PC-9 (cell line): ENCODE measurements around the gene ADARB2. TPM values are rescaled to one million over a fixed set of nuclear protein-coding genes. Genes with fewer than 3 reads are reported as not detected.

Experiments
- BruUV-seq: library from RNA; stranded (reverse); fragments of 400-500 nt; replicated peaks from 2 replicates; lab custom pipeline; 2021; lab: Mats Ljungman, UMichigan
- CTCF ChIA-PET: fragments of 300-600 bp; sonication (Branson Sonifier 250); formaldehyde crosslinking; loops from one replicate; lab custom pipeline; 2022; ENCODE audit warnings: antibody characterized with exemption; lab: Charles Lee
- POLR2A ChIA-PET: fragments of 300-600 bp; sonication (Branson Sonifier 250); formaldehyde crosslinking; loops from one replicate; lab custom pipeline; 2022; ENCODE audit warnings: antibody characterized with exemption; ENCODE audit not compliant: unreplicated experiment; lab: Charles Lee
- DNase-seq, 2 experiments: peaks; one replicate each; pipeline versions ENCODE4 v3.0.0 to v3.0.0-alpha.2; 2015 to 2022; ENCODE audit warnings: mixed read lengths in 1 of 2
- H2AFZ ChIP-seq: fragments of 200-600 bp; sonication (generic); 2 replicates; pipeline ENCODE4 v1.8.1; 2017; ENCODE audit warnings: antibody characterized with exemption
- H3F3A ChIP-seq: fragments of 200-600 bp; sonication (generic); 2 replicates; pipeline ENCODE4 v1.8.1; 2017; ENCODE audit warnings: antibody characterized with exemption, mild to moderate bottlenecking, low read depth; ENCODE audit not compliant: insufficient read depth
- H3K27ac ChIP-seq: fragments of 200-600 bp; sonication (generic); 2 replicates; pipeline ENCODE4 v1.6.1; 2016; ENCODE audit warnings: mixed run types
- H3K27me3 ChIP-seq: fragments of 200-600 bp; sonication (generic); 2 replicates; pipeline ENCODE4 v1.6.1; 2016; ENCODE audit warnings: low read depth, mixed run types; ENCODE audit not compliant: insufficient read depth
- H3K36me3 ChIP-seq: fragments of 200-600 bp; sonication (generic); 2 replicates; pipeline ENCODE4 v1.6.1; 2016; ENCODE audit warnings: low read depth, mixed run types
- H3K4me1 ChIP-seq: fragments of 200-600 bp; sonication (generic); replicated peaks from 2 replicates; pipeline ENCODE4 v1.6.1; 2016; ENCODE audit warnings: mixed run types; ENCODE audit not compliant: insufficient read depth
- H3K4me2 ChIP-seq: fragments of 200-600 bp; sonication (generic); 2 replicates; pipeline ENCODE4 v1.6.1; 2017; ENCODE audit warnings: mixed run types
- H3K4me3 ChIP-seq: fragments of 200-600 bp; sonication (generic); 2 replicates; pipeline ENCODE4 v1.6.1; 2016; ENCODE audit warnings: mixed run types
- H3K79me2 ChIP-seq: fragments of 200-600 bp; sonication (generic); 2 replicates; pipeline ENCODE4 v1.6.1; 2017; ENCODE audit warnings: low read depth, mixed run types
- H3K9me2 ChIP-seq: fragments of 200-600 bp; sonication (generic); 2 replicates; pipeline ENCODE4 v1.8.1; 2017; ENCODE audit warnings: mild to moderate bottlenecking; ENCODE audit not compliant: insufficient read depth
- H3K9me3 ChIP-seq: fragments of 200-600 bp; sonication (generic); 2 replicates; pipeline ENCODE4 v1.8.1; 2016; ENCODE audit warnings: low read depth; ENCODE audit not compliant: insufficient read depth
- H4K20me1 ChIP-seq: fragments of 200-600 bp; sonication (generic); 2 replicates; pipeline ENCODE4 v1.8.1; 2017; ENCODE audit not compliant: insufficient read depth
- EZH2 ChIP-seq: fragments of 200-600 bp; sonication (generic); IDR thresholded peaks from 2 replicates; pipeline ENCODE4 v1.8.0; 2017; ENCODE audit warnings: antibody characterized with exemption, low read depth
- intact Hi-C: fragments of 100-400 bp; cut with micrococcal nuclease; formaldehyde crosslinking; loops from one replicate; pipeline ENCODE4 v1.10.0; 2022; ENCODE audit not compliant: unreplicated experiment
- total RNA-seq: library from RNA; stranded (reverse); gene quantifications from 2 replicates; pipeline ENCODE4 v1.2.3, GENCODE V29; 2021
- TF ChIP-seq, protein P1 (sequence below): fragments of 200-600 bp; sonication (generic); conservative IDR thresholded peaks from 2 replicates; pipeline ENCODE4 v1.6.1; 2017; ENCODE audit warnings: mixed run types, antibody characterized with exemption, mild to moderate bottlenecking, moderate library complexity

The ADARB2 gene
- total RNA-seq, 1 experiment from 2014 or later = not detected

DNA sequence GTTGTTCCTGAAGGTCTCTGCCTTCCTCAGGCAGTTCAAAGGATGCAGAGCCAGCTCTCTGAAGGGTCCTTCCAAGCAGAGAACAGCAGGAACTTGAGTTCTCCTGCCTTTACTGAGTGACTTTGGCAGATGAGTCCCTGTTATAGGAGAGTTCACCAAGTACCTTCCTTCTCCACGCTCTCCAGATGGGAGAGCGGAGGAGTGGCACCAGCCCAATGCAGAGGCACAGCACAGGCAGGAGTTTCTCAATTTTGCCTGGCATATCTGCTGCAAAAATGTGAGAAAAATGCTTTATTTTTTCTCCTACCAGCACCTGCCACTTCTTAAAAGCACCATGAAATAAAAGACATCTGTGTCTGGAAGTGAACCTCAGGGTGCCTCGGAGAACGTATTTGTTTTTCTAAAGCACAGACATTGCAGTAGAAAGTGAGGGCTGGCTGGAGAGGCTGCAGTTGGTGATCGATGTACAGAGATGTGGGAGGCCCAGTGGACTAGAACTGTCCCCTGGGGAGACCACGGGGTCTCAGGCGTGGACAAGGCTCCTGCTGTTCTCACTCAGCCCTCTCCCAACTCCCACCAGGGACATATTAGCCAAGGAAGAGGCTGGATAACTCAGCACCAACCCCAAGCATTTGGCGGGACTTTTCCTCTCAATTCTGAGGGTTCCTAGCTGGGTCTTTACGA, 506.6 kb downstream of the ADARB2 start:
- TF ChIP-seq, protein P1, sequence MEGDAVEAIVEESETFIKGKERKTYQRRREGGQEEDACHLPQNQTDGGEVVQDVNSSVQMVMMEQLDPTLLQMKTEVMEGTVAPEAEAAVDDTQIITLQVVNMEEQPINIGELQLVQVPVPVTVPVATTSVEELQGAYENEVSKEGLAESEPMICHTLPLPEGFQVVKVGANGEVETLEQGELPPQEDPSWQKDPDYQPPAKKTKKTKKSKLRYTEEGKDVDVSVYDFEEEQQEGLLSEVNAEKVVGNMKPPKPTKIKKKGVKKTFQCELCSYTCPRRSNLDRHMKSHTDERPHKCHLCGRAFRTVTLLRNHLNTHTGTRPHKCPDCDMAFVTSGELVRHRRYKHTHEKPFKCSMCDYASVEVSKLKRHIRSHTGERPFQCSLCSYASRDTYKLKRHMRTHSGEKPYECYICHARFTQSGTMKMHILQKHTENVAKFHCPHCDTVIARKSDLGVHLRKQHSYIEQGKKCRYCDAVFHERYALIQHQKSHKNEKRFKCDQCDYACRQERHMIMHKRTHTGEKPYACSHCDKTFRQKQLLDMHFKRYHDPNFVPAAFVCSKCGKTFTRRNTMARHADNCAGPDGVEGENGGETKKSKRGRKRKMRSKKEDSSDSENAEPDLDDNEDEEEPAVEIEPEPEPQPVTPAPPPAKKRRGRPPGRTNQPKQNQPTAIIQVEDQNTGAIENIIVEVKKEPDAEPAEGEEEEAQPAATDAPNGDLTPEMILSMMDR = no peak
- no peak for TF ChIP-seq EZH2
- CTCF ChIA-PET = no interaction called here
- Histone ChIP-seq H3K79me2 (no peaks in the 10 kb centered on the region), H3K9me2 (no peaks in the 10 kb centered on the region), H3K4me1 (no peaks in the 10 kb centered on the region), H3K27ac (no peak overlapping the region), H3K27me3 (peaks cover 27% of the 10 kb centered on the region), H3K36me3 (no peaks in the 10 kb centered on the region), H3K9me3 (no peaks in the 10 kb centered on the region), H4K20me1 (no peaks in the 10 kb centered on the region), H3K4me2 (no peak overlapping the region), H2AFZ (no peak overlapping the region), H3F3A (no peaks in the 10 kb centered on the region), H3K4me3 (no peak overlapping the region)
- POLR2A ChIA-PET = no interaction called here
- DNase-seq = no peak
- intact Hi-C loops = no loop called here
- BruUV-seq = no TSS peak

DNA sequence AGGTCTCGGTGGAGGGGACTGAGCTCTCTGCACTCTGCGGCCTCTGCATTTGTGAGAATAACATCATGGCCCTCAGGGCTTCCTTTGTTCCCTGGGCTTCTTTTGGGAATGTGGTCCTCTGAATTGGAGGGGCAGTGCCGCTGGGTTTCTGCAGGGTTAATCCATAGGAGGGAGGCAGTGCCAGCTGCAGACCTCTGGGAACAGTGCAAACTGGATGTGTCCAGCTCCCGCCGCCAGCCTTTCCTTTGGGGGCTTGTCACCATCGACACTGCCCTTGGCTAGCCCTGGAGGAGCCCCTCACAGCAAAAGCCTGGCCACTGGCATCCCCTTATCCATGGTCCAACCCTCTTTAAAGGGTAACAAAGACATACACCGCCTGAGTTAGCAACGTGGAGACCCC, 507.2 kb downstream of the ADARB2 start:
- Histone ChIP-seq H4K20me1 (no peaks in the 10 kb centered on the region), H3K36me3 (no peaks in the 10 kb centered on the region), H3K4me2 (no peak overlapping the region), H2AFZ (no peak overlapping the region), H3K79me2 (no peaks in the 10 kb centered on the region), H3K4me3 (no peak overlapping the region), H3F3A (no peaks in the 10 kb centered on the region), H3K9me2 (no peaks in the 10 kb centered on the region), H3K27me3 (peaks cover 27% of the 10 kb centered on the region), H3K9me3 (no peaks in the 10 kb centered on the region), H3K27ac (no peak overlapping the region), H3K4me1 (no peaks in the 10 kb centered on the region)
- BruUV-seq = no TSS peak
- TF ChIP-seq EZH2 = no peak
- TF ChIP-seq, protein P1 = no peak
- ChIA-PET CTCF (no interaction called here), POLR2A (no interaction called here)
- intact Hi-C loops = no loop called here
- DNase-seq = no peak

DNA sequence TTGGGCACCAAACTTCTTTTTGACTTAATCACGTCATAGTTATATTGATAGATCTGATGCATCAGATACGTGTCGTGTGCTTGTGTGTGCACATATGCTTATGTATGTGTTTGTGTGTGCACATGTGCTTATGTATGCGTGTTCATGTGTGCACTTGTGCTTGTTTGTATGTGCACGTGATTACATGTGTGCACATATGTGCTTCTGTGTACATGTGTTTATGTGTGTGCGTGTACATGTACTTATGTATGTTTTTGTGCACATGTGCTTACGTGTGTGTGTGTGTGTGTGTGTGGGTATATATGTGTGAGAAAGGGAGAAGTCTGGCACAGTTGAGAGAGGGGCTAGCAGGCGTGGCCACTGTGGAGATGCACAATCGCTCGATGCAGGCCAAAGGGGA, 507.8 kb downstream of the ADARB2 start:
- Histone ChIP-seq H3K4me1 (no peaks in the 10 kb centered on the region), H3K4me2 (no peak overlapping the region), H3K27me3 (peaks cover 27% of the 10 kb centered on the region), H3K79me2 (no peaks in the 10 kb centered on the region), H3K27ac (no peak overlapping the region), H3F3A (no peaks in the 10 kb centered on the region), H3K9me3 (no peaks in the 10 kb centered on the region), H3K36me3 (no peaks in the 10 kb centered on the region), H3K4me3 (no peak overlapping the region), H4K20me1 (no peaks in the 10 kb centered on the region), H3K9me2 (no peaks in the 10 kb centered on the region), H2AFZ (no peak overlapping the region)
- DNase-seq = no peak
- POLR2A ChIA-PET = no interaction called here
- no TSS peak for BruUV-seq
- CTCF ChIA-PET = no interaction called here
- intact Hi-C loops = no loop called here
- no peak for TF ChIP-seq EZH2
- TF ChIP-seq, protein P1 = no peak
